SU-DHL-6 (cell line): ENCODE measurements around the gene KATNIP.

Experiments used
- H2AFZ ChIP-seq: fragments of 200-600 bp; sonication (generic); 2 replicates; pipeline ENCODE4 v1.6.1; 2014; ENCODE audit warnings: low read depth, mild to moderate bottlenecking, moderate library complexity, mixed read lengths, antibody characterized with exemption, low read length; ENCODE audit not compliant: severe bottlenecking
- H3F3A ChIP-seq: fragments of 200-600 bp; shearing (Covaris generic); 2 replicates; pipeline ENCODE4 v1.6.0; 2016; ENCODE audit warnings: antibody characterized with exemption, mild to moderate bottlenecking; ENCODE audit not compliant: insufficient read depth
- H3K27ac ChIP-seq: fragments of 200-600 bp; sonication (generic); 2 replicates; pipeline ENCODE4 v1.5.1; 2016; ENCODE audit warnings: low read depth, mild to moderate bottlenecking, low read length, moderate library complexity, mixed read lengths
- H3K27me3 ChIP-seq: fragments of 200-600 bp; sonication (generic), shearing (Covaris generic); 2 replicates; pipeline ENCODE4 v1.6.0; 2014; ENCODE audit warnings: mild to moderate bottlenecking, low read length
- H3K36me3 ChIP-seq: fragments of 200-600 bp; sonication (generic); 2 replicates; pipeline ENCODE4 v1.6.1; 2014; ENCODE audit warnings: mild to moderate bottlenecking, low read length, mixed read lengths
- H3K4me2 ChIP-seq: fragments of 300-600, 200-600 bp; shearing (Covaris generic), sonication (generic); 2 replicates; pipeline ENCODE4 v1.6.0; 2014; ENCODE audit warnings: low read length, low read depth, mild to moderate bottlenecking; ENCODE audit not compliant: poor library complexity, severe bottlenecking
- H3K4me3 ChIP-seq: fragments of 200-600 bp; sonication (generic); 2 replicates; pipeline ENCODE4 v1.5.1; 2014; ENCODE audit warnings: antibody characterized with exemption, low read length, mild to moderate bottlenecking, mixed read lengths; ENCODE audit not compliant: insufficient read depth, poor library complexity, severe bottlenecking
- H3K79me2 ChIP-seq: fragments of 200-600 bp; sonication (generic); 2 replicates; pipeline ENCODE4 v1.6.1; 2014; ENCODE audit warnings: mild to moderate bottlenecking, low read length, moderate library complexity; ENCODE audit not compliant: insufficient read depth
- H3K9ac ChIP-seq: fragments of 200-600 bp; sonication (generic); 2 replicates; pipeline ENCODE4 v1.7.0; 2014; ENCODE audit warnings: mild to moderate bottlenecking, low read length
- H3K9me2 ChIP-seq: fragments of 200-600 bp; sonication (generic); replicated peaks from 2 replicates; pipeline ENCODE4 v1.6.1; 2014; ENCODE audit warnings: low read length; ENCODE audit not compliant: insufficient read depth
- H3K9me3 ChIP-seq: fragments of 200-600 bp; sonication (generic); 2 replicates; pipeline ENCODE4 v1.6.1; 2014; ENCODE audit warnings: low read length, mixed read lengths; ENCODE audit not compliant: insufficient read depth
- H4K20me1 ChIP-seq: fragments of 200-600 bp; sonication (generic); 2 replicates; pipeline ENCODE4 v1.6.1; 2014; ENCODE audit warnings: low read depth, mild to moderate bottlenecking, antibody characterized with exemption, low read length, moderate library complexity, mixed read lengths
- EZH2phosphoT487 ChIP-seq: fragments of 200-600 bp; sonication (generic), shearing (Covaris generic); conservative IDR thresholded peaks from 2 replicates; pipeline ENCODE4 v1.6.1; 2018; ENCODE audit warnings: mild to moderate bottlenecking, antibody characterized with exemption, low read length, moderate library complexity, mixed read lengths
- TF ChIP-seq, protein P1 (sequence below): fragments of 200-600 bp; sonication (generic); IDR thresholded peaks from one replicate; pipeline ENCODE4 v1.5.1; 2017; ENCODE audit warnings: antibody characterized with exemption, mild to moderate bottlenecking, low read length, moderate library complexity; ENCODE audit not compliant: insufficient read depth, poor library complexity, severe bottlenecking

Gene KATNIP

DNA sequence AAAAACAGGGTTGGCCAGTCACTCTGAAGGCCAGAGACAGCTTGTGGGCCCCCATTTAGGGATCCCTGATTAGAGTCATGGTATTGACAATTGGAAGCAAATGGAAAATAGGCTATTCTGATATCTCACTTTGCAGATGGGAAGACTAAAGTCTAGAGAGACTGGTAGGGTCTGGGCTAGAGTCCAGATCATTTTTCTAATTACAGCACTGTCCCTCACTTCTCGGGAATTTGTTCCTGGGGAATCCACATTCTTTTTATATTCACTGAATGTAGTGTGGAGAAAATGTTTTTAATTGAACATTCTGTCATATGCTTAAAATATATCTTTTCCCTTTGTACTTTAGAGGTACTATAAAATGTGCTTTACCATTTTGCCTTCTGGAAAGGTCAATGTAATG is 1.1 kb downstream of the KATNIP start:
- H4K20me1 ChIP-seq: no peaks in the 10 kb centered on the region
- peak overlapping the region; percentile 89 for H3K4me2 ChIP-seq
- peaks cover 17% of the 10 kb centered on the region for H3K79me2 ChIP-seq
- H3K4me3 ChIP-seq: peak overlapping the region; percentile 98
- H3K27ac ChIP-seq: no peak overlapping the region
- H3K27me3 ChIP-seq: no peaks in the 10 kb centered on the region
- H3K36me3 ChIP-seq: no peaks in the 10 kb centered on the region
- no peaks in the 10 kb centered on the region for H3K9me2 ChIP-seq
- H2AFZ ChIP-seq: no peak overlapping the region
- TF ChIP-seq EZH2phosphoT487: no peak
- TF ChIP-seq, protein P1, sequence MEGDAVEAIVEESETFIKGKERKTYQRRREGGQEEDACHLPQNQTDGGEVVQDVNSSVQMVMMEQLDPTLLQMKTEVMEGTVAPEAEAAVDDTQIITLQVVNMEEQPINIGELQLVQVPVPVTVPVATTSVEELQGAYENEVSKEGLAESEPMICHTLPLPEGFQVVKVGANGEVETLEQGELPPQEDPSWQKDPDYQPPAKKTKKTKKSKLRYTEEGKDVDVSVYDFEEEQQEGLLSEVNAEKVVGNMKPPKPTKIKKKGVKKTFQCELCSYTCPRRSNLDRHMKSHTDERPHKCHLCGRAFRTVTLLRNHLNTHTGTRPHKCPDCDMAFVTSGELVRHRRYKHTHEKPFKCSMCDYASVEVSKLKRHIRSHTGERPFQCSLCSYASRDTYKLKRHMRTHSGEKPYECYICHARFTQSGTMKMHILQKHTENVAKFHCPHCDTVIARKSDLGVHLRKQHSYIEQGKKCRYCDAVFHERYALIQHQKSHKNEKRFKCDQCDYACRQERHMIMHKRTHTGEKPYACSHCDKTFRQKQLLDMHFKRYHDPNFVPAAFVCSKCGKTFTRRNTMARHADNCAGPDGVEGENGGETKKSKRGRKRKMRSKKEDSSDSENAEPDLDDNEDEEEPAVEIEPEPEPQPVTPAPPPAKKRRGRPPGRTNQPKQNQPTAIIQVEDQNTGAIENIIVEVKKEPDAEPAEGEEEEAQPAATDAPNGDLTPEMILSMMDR: no peak
- H3K9me3 ChIP-seq: no peaks in the 10 kb centered on the region
- H3F3A ChIP-seq: no peaks in the 10 kb centered on the region
- H3K9ac ChIP-seq: peak overlapping the region; percentile 83

DNA sequence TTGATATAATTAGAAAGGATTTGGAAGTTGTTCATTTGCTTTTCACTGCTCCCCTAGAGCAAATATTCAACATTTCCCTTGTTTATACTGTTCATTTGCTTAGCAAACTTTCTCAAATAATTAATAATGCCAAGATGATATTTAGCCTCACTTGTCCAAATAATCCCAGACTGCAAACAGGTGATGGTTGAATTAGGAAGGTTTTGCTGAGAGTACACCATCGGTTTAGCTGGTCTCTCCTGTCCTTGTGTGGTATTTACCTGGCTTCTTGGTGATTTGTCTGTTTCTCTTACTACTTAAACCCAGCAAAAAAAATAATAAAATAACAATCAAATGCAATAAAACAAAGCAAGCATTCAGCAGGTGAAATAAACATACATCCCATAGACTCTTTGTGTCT is 6.5 kb downstream of the KATNIP start:
- no peak overlapping the region for H3K4me3 ChIP-seq
- H3K9ac ChIP-seq: no peak overlapping the region
- H4K20me1 ChIP-seq: no peaks in the 10 kb centered on the region
- no peak overlapping the region for H3K4me2 ChIP-seq
- TF ChIP-seq EZH2phosphoT487: no peak
- TF ChIP-seq, protein P1: no peak
- H3K36me3 ChIP-seq: no peaks in the 10 kb centered on the region
- no peaks in the 10 kb centered on the region for H3K9me2 ChIP-seq
- H3K9me3 ChIP-seq: no peaks in the 10 kb centered on the region
- no peak overlapping the region for H3K27ac ChIP-seq
- no peaks in the 10 kb centered on the region for H3F3A ChIP-seq
- no peaks in the 10 kb centered on the region for H3K27me3 ChIP-seq
- H3K79me2 ChIP-seq: no peaks in the 10 kb centered on the region; the same call in 1 of the 2 replicates
- H2AFZ ChIP-seq: no peak overlapping the region

DNA sequence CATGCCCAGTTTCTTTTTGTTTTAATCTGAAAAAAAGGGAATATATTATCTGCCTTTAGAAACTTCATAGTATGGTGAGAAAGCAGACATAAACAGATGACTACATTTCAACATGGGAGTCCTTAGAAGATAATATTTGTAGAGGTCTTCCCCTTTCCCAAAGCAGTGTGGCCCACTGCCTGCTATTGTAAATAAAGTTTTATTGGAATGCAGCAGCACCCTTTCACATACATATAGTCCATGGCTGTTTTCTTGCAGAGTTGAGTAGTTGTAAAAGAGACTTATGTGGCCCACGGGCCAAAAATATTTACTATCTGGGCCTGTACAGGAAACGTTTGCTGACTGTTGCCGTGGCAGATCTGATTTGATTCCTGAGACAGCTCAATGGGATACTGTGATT is 8.5 kb downstream of the KATNIP start:
- no peak overlapping the region for H2AFZ ChIP-seq

More for the DNA sequence above, 8.5 kb downstream of the KATNIP start:
- Histone ChIP-seq H3K36me3 (no peaks in the 10 kb centered on the region), H3K9me2 (no peaks in the 10 kb centered on the region), H3K79me2 (no peaks in the 10 kb centered on the region), H3F3A (no peaks in the 10 kb centered on the region), H3K4me3 (no peak overlapping the region), H4K20me1 (no peaks in the 10 kb centered on the region), H3K9me3 (no peaks in the 10 kb centered on the region), H3K27ac (no peak overlapping the region), H3K9ac (no peak overlapping the region), H3K4me2 (no peak overlapping the region), H3K27me3 (no peaks in the 10 kb centered on the region)
- TF ChIP-seq, protein P1: no peak
- no peak for TF ChIP-seq EZH2phosphoT487
